ENCODE data around the gene FMO2. TPM values are rescaled to one million over a fixed set of nuclear protein-coding genes. Genes with fewer than 3 reads are reported as not detected.

FMO2 gene, protein sequence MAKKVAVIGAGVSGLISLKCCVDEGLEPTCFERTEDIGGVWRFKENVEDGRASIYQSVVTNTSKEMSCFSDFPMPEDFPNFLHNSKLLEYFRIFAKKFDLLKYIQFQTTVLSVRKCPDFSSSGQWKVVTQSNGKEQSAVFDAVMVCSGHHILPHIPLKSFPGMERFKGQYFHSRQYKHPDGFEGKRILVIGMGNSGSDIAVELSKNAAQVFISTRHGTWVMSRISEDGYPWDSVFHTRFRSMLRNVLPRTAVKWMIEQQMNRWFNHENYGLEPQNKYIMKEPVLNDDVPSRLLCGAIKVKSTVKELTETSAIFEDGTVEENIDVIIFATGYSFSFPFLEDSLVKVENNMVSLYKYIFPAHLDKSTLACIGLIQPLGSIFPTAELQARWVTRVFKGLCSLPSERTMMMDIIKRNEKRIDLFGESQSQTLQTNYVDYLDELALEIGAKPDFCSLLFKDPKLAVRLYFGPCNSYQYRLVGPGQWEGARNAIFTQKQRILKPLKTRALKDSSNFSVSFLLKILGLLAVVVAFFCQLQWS
- not detected in 2 replicates for total RNA-seq (2012; rRNA removed)

- no peaks in the 10 kb centered on the region for H3K36me3 ChIP-seq (ENCODE audit: insufficient read depth, low read length)
- no peaks in the 10 kb centered on the region for H3K4me1 ChIP-seq (ENCODE audit: control insufficient read depth, insufficient read depth, low read length)
- no peaks in the 10 kb centered on the region for H3K27me3 ChIP-seq (ENCODE audit: control insufficient read depth, insufficient read depth, low read length)
- H3K4me2 ChIP-seq (ENCODE audit: low read length), result no peak within 1 kb of the TSS
- H3K9ac ChIP-seq (ENCODE audit: low read depth, low read length), result no peak within 1 kb of the TSS
- no peak within 1 kb of the TSS for H3K4me3 ChIP-seq (ENCODE audit: low read length)
- H3K9me3 ChIP-seq (replicated peaks; ENCODE audit: low read length), result no peaks in the 10 kb centered on the region
These were observed at the start of gene FMO2 for GRCh38 chr1:171185091-171185490. FMO2 (plus strand) TSS chr1:171185300; CDS start chr1:171185714, 414 bp downstream.

GRCh38 chr1:171137580-171137979 lies 47.5 kb upstream of the FMO2 start:
- H3K9ac ChIP-seq (ENCODE audit: low read depth, low read length), result no peak overlapping the region
- no peaks in the 10 kb centered on the region for H3K27me3 ChIP-seq (ENCODE audit: control insufficient read depth, insufficient read depth, low read length)
- H3K36me3 ChIP-seq (ENCODE audit: insufficient read depth, low read length), result no peaks in the 10 kb centered on the region
- no peaks in the 10 kb centered on the region for H3K9me3 ChIP-seq (replicated peaks; ENCODE audit: low read length)
- no peak overlapping the region for H3K4me2 ChIP-seq (ENCODE audit: low read length)
- peaks cover 18% of the 10 kb centered on the region for H3K4me1 ChIP-seq (ENCODE audit: control insufficient read depth, insufficient read depth, low read length)
- H3K4me3 ChIP-seq (ENCODE audit: low read length), result no peak overlapping the region

DNA sequence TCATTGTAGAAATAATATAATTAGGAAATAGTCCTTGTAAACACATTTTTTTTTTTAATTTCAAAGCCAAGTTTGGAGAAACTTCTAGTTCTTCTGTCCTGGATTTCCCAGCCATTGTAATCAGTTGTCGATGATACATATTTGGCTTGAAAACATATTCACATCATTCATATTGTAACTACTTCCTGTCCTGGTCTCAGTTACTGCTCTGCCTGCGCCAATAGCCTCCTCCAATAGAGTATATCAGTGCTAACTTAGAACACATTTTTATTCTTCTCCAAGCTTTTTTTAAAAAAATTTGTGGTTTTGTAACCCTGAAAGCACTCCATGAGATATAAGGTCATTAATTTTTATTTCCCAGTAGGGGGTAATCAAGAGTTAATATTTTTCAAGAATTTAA lies 46.1 kb upstream of the FMO2 start:
- no peaks in the 10 kb centered on the region for H3K9me3 ChIP-seq (replicated peaks; ENCODE audit: low read length)
- no peaks in the 10 kb centered on the region for H3K36me3 ChIP-seq (ENCODE audit: insufficient read depth, low read length)
- H3K4me2 ChIP-seq (ENCODE audit: low read length), result no peak overlapping the region
- peaks cover 24% of the 10 kb centered on the region for H3K4me1 ChIP-seq (ENCODE audit: control insufficient read depth, insufficient read depth, low read length)
- no peak overlapping the region for H3K4me3 ChIP-seq (ENCODE audit: low read length)
- no peaks in the 10 kb centered on the region for H3K27me3 ChIP-seq (ENCODE audit: control insufficient read depth, insufficient read depth, low read length)
- no peak overlapping the region for H3K9ac ChIP-seq (ENCODE audit: low read depth, low read length)

DNA sequence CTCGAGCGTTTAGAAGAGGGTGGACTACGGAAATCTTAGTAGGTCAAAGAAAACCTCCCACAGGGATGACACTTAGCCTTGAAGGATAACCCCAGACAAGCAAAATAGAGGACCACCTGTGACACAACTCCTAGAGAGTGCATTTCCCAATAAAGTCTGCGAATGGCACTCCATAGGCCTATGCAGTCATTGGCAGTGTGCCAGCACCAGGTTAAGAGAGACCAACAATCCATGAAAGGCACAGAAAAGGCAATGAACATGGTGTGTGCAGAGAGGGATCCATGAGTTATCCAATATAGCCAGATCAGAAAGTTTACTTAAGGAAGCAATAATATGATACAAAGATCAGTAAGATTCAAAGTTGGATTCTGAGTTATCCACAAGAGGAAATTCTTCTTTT lies 45.2 kb upstream of the FMO2 start:
- no peak overlapping the region for H3K4me3 ChIP-seq (ENCODE audit: low read length)
- peaks cover 24% of the 10 kb centered on the region for H3K4me1 ChIP-seq (ENCODE audit: control insufficient read depth, insufficient read depth, low read length)
- no peaks in the 10 kb centered on the region for H3K27me3 ChIP-seq (ENCODE audit: control insufficient read depth, insufficient read depth, low read length)
- H3K36me3 ChIP-seq (ENCODE audit: insufficient read depth, low read length), result no peaks in the 10 kb centered on the region
- H3K4me2 ChIP-seq (ENCODE audit: low read length), result no peak overlapping the region
- no peak overlapping the region for H3K9ac ChIP-seq (ENCODE audit: low read depth, low read length)
- H3K9me3 ChIP-seq (replicated peaks; ENCODE audit: low read length), result no peaks in the 10 kb centered on the region

- Histone ChIP-seq H3K4me1 (ENCODE audit: control insufficient read depth, insufficient read depth, low read length) (peaks cover 24% of the 10 kb centered on the region), H3K4me2 (ENCODE audit: low read length) (no peak overlapping the region), H3K36me3 (ENCODE audit: insufficient read depth, low read length) (no peaks in the 10 kb centered on the region), H3K27me3 (ENCODE audit: control insufficient read depth, insufficient read depth, low read length) (no peaks in the 10 kb centered on the region), H3K9ac (ENCODE audit: low read depth, low read length) (no peak overlapping the region), H3K4me3 (ENCODE audit: low read length) (no peak overlapping the region), H3K9me3 (replicated peaks; ENCODE audit: low read length) (no peaks in the 10 kb centered on the region)
These were observed 44.7 kb upstream of the FMO2 start for GRCh38 chr1:171140401-171140800.

- Histone ChIP-seq H3K9ac (ENCODE audit: low read depth, low read length) (peak overlapping the region; percentile 53), H3K4me1 (ENCODE audit: control insufficient read depth, insufficient read depth, low read length) (peaks cover 24% of the 10 kb centered on the region), H3K27me3 (ENCODE audit: control insufficient read depth, insufficient read depth, low read length) (no peaks in the 10 kb centered on the region), H3K4me3 (ENCODE audit: low read length) (no peak overlapping the region), H3K4me2 (ENCODE audit: low read length) (peak overlapping the region; percentile 30), H3K9me3 (replicated peaks; ENCODE audit: low read length) (no peaks in the 10 kb centered on the region), H3K36me3 (ENCODE audit: insufficient read depth, low read length) (no peaks in the 10 kb centered on the region)
These were observed 44.0 kb upstream of the FMO2 start for GRCh38 chr1:171140956-171141687.

DNA sequence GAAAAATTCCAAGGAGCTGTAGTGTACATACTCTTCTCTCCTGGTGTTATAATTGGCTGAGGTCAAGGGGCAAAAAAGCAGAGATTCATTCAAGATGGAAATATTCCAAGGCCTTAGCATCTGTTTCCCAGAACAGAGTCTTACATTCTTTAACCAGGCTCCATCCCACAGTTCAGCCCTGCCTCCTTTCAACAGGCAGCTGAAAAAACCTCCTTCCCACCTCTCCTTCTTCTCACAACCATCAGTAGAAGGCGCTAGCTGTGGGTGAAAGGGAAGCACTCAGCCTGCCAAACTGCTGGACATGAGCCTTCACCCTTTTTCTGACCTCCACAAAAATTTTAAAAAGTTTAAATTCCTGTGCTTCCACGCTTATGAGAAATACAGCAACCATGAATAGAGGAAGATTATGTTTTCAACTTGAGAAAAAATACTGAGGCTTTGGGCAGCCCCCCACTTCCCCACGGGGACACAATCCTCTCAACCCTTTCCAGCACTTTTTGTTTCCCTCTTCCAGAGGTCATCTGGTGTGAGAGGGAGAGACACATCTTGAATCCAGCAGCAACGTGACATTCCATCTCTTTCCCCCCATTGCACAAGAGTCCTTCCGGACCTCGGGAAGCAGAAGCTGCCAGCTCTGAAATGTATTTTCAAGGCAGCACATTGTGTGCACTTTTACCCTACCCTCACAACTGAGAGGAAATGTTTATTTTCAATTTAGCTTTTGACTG lies 43.2 kb upstream of the FMO2 start:
- peak overlapping the region; percentile 12 for H3K4me3 ChIP-seq (ENCODE audit: low read length)
- no peaks in the 10 kb centered on the region for H3K9me3 ChIP-seq (replicated peaks; ENCODE audit: low read length)
- H3K4me1 ChIP-seq (ENCODE audit: control insufficient read depth, insufficient read depth, low read length), result peaks cover 24% of the 10 kb centered on the region
- peak overlapping the region; percentile 30 for H3K4me2 ChIP-seq (ENCODE audit: low read length)
- H3K27me3 ChIP-seq (ENCODE audit: control insufficient read depth, insufficient read depth, low read length), result no peaks in the 10 kb centered on the region
- H3K9ac ChIP-seq (ENCODE audit: low read depth, low read length), result peak overlapping the region; percentile 57
- H3K36me3 ChIP-seq (ENCODE audit: insufficient read depth, low read length), result no peaks in the 10 kb centered on the region

DNA sequence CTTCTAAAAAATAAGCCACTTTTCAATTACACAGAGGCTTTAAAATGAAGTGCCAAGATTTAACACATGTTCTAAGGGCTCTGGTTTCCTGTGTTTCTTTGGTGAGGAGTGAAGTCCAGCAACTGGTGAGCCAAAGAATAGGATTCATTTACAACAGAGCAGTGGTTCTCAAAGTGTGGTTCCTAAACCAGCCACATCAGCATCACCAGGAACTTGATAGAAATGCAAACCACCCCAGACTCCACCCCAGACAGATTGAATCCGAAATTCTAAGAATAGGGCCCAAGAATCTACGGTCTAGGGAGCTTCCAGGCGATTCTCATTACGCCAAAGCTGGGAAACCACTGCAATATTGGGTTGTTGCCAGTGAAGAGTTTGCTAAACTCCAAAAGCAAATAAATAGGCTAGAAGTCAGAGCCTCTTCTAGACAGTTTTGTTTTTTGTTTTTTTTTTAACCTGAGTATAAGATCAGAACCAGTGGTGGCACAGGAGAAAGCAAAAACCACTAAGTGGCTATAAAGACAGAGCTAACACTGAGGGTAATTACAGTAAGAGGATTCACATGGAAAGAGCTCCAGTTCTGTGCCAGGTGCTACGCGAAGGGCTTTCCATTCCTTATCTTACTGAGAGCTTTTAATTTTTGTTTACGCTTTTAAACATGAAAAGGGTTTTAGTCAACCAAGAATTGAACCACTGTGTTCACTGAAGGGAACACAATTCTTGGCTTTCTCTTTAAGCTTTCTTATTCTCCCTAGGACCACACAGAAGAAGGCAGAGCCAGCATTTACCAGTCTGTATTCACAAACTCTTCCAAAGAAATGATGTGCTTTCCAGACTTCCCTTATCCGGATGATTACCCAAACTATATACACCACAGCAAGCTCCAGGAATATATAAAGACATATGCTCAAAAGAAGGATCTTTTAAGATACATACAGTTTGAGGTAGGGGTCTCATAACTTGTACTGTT lies 42.4 kb upstream of the FMO2 start:
- H3K4me3 ChIP-seq (ENCODE audit: low read length), result peak overlapping the region; percentile 12
- H3K4me1 ChIP-seq (ENCODE audit: control insufficient read depth, insufficient read depth, low read length), result peaks cover 24% of the 10 kb centered on the region
- no peaks in the 10 kb centered on the region for H3K9me3 ChIP-seq (replicated peaks; ENCODE audit: low read length)
- H3K36me3 ChIP-seq (ENCODE audit: insufficient read depth, low read length), result no peaks in the 10 kb centered on the region
- peak overlapping the region; percentile 57 for H3K9ac ChIP-seq (ENCODE audit: low read depth, low read length)
- H3K4me2 ChIP-seq (ENCODE audit: low read length), result peak overlapping the region; percentile 30
- H3K27me3 ChIP-seq (ENCODE audit: control insufficient read depth, insufficient read depth, low read length), result no peaks in the 10 kb centered on the region

- Histone ChIP-seq H3K9me3 (replicated peaks; ENCODE audit: low read length) (no peaks in the 10 kb centered on the region), H3K9ac (ENCODE audit: low read depth, low read length) (no peak overlapping the region), H3K4me1 (ENCODE audit: control insufficient read depth, insufficient read depth, low read length) (no peaks in the 10 kb centered on the region), H3K4me2 (ENCODE audit: low read length) (no peak overlapping the region), H3K4me3 (ENCODE audit: low read length) (no peak overlapping the region), H3K27me3 (ENCODE audit: control insufficient read depth, insufficient read depth, low read length) (no peaks in the 10 kb centered on the region), H3K36me3 (ENCODE audit: insufficient read depth, low read length) (no peaks in the 10 kb centered on the region)
These were observed 34.9 kb upstream of the FMO2 start for GRCh38 chr1:171150156-171150555.

- Histone ChIP-seq H3K27me3 (ENCODE audit: control insufficient read depth, insufficient read depth, low read length) (no peaks in the 10 kb centered on the region), H3K9ac (ENCODE audit: low read depth, low read length) (no peak overlapping the region), H3K9me3 (replicated peaks; ENCODE audit: low read length) (no peaks in the 10 kb centered on the region), H3K4me3 (ENCODE audit: low read length) (no peak overlapping the region), H3K4me1 (ENCODE audit: control insufficient read depth, insufficient read depth, low read length) (no peaks in the 10 kb centered on the region), H3K4me2 (ENCODE audit: low read length) (no peak overlapping the region), H3K36me3 (ENCODE audit: insufficient read depth, low read length) (no peaks in the 10 kb centered on the region)
These were observed 32.6 kb upstream of the FMO2 start for GRCh38 chr1:171152549-171152948.

Data from skeletal muscle satellite cell (primary cell).